ENCODE results near the gene DPP6. TPM values are rescaled to one million over a fixed set of nuclear protein-coding genes. Genes with fewer than 3 reads are reported as not detected.

Gene DPP6
- total RNA-seq, 3 donors from 2014 or later, result 0.59 to 0.98 TPM; not detected in 1

GRCh38 chr7:154910125-154910524 is 857.9 kb downstream of the DPP6 start:
- no peak for DNase-seq (ENCODE audit: low spot score in 2 of 2)
- no peak for TF ChIP-seq CTCF (IDR thresholded peaks at IDR 0.05)
- no peak for TF ChIP-seq POLR2AphosphoS5 (IDR thresholded peaks at IDR 0.05)
- TF ChIP-seq POLR2A (IDR thresholded peaks at IDR 0.05), result no peak
- H3K27ac ChIP-seq, result no peak overlapping the region
- H3K27me3 ChIP-seq, result peaks cover 0 to 32% of the 10 kb centered on the region in 2 donors
- intact Hi-C loops (cut with DNase I; ENCODE audit: low total_unique reads), result no loop called here
- peaks cover 12% of the 10 kb centered on the region in 2 donors for H3K9me3 ChIP-seq
- no peaks in the 10 kb centered on the region for H3K4me1 ChIP-seq
- H3K36me3 ChIP-seq, result no peaks in the 10 kb centered on the region
- H3K4me3 ChIP-seq, result no peak overlapping the region

- intact Hi-C loops (cut with DNase I; ENCODE audit: low total_unique reads), result no loop called here
- no peak overlapping the region for H3K4me3 ChIP-seq
- DNase-seq (ENCODE audit: low spot score in 2 of 2), result no peak
- TF ChIP-seq POLR2A (IDR thresholded peaks at IDR 0.05), result no peak
- no peak for TF ChIP-seq CTCF (IDR thresholded peaks at IDR 0.05)
- peaks cover 12% of the 10 kb centered on the region in 2 donors for H3K9me3 ChIP-seq
- H3K27ac ChIP-seq, result no peak overlapping the region
- peaks cover 0 to 38% of the 10 kb centered on the region in 2 donors for H3K27me3 ChIP-seq
- no peaks in the 10 kb centered on the region for H3K4me1 ChIP-seq
- no peaks in the 10 kb centered on the region for H3K36me3 ChIP-seq
Measured at GRCh38 chr7:154910977-154911376, 858.8 kb downstream of the DPP6 start.

DNA sequence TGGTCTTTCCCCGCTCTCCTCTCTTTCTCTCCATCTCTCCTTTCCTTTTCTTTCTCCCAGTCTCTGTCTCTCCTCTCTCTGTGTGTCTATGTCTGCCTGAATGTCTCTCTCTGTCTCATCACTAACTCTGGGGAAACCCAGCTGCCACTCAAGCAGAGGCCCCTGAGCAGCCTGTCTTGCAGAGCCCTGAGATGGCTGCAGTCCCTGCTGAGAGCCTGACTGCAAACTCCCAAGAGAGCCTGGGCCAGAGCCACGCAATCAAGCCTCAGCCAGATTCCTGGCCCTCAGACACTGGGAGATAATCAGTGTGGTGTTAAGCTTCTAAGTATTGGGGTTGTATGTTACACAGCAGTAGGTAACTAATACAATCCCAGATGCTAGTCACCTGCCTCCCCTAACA is 859.2 kb downstream of the DPP6 start:
- no peak for TF ChIP-seq CTCF (IDR thresholded peaks at IDR 0.05)
- no peak for TF ChIP-seq POLR2AphosphoS5 (IDR thresholded peaks at IDR 0.05)
- no peak for TF ChIP-seq POLR2A (IDR thresholded peaks at IDR 0.05)
- Histone ChIP-seq H3K27me3 (peaks cover 0 to 38% of the 10 kb centered on the region in 2 donors), H3K27ac (no peak overlapping the region), H3K4me1 (no peaks in the 10 kb centered on the region), H3K36me3 (no peaks in the 10 kb centered on the region), H3K4me3 (no peak overlapping the region), H3K9me3 (peaks cover 10 to 12% of the 10 kb centered on the region in 2 donors)
- no peak for DNase-seq (ENCODE audit: low spot score in 2 of 2)
- intact Hi-C loops (cut with DNase I; ENCODE audit: low total_unique reads), result no loop called here

GRCh38 chr7:154911862-154912455 is 859.8 kb downstream of the DPP6 start:
- peaks cover 0 to 38% of the 10 kb centered on the region in 2 donors for H3K27me3 ChIP-seq
- TF ChIP-seq POLR2A (IDR thresholded peaks at IDR 0.05) (no peak), POLR2AphosphoS5 (IDR thresholded peaks at IDR 0.05) (no peak), CTCF (IDR thresholded peaks at IDR 0.05) (no peak)
- intact Hi-C loops (cut with DNase I; ENCODE audit: low total_unique reads), result no loop called here

DNA sequence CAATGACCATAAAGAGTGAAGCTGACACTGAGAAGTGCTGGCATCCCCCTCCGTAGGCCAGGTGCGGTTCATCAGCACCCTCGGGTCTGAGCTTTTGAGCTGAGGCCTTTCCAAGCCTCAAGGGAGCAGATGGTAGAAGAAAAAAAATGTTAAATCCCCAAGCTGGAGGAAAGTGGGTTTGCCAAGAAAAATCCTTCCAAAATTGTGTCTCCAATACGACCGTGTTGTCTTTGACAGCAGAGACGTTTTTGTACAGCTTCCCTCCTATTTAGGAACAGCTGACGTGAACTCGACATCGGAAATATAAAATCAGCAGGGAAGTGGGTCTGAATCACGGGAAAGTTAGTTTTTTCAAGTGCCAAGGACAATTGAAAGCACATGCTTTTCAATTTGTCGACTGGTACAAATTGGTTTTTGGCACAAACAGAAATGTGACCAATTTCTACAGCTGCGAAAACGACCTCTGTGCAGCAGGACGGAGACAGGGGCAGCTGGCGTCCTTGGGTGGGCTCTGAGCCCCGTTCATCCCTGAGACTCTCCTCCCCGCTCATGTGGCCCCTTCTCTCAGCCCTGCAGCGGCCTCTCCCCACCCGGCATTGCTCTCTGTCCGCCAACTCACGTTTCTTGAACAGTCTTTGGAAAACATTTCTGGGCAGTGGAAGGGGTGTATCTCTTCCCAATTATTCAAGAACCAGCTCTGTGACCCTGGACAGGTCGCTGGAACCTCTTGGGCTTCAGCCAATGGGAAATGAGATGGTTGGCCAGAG is 860.9 kb downstream of the DPP6 start:
- TF ChIP-seq POLR2AphosphoS5 (IDR thresholded peaks at IDR 0.05), result no peak
- TF ChIP-seq CTCF (IDR thresholded peaks at IDR 0.05), result no peak
- TF ChIP-seq POLR2A (IDR thresholded peaks at IDR 0.05), result no peak
- Histone ChIP-seq H3K36me3 (no peaks in the 10 kb centered on the region), H3K4me3 (no peak overlapping the region), H3K27me3 (peaks cover 0 to 41% of the 10 kb centered on the region in 2 donors), H3K4me1 (no peaks in the 10 kb centered on the region), H3K9me3 (peaks cover 7 to 12% of the 10 kb centered on the region in 2 donors), H3K27ac (no peak overlapping the region)
- DNase-seq (ENCODE audit: low spot score in 2 of 2), result no peak
- intact Hi-C loops (cut with DNase I; ENCODE audit: low total_unique reads), result no loop called here

More at GRCh38 chr7:154911862-154912455, 859.8 kb downstream of the DPP6 start:
- DNase-seq (ENCODE audit: low spot score in 2 of 2), result no peak
- Histone ChIP-seq H3K4me3 (no peak overlapping the region), H3K36me3 (no peaks in the 10 kb centered on the region), H3K27ac (no peak overlapping the region), H3K4me1 (no peaks in the 10 kb centered on the region), H3K9me3 (peaks cover 7 to 12% of the 10 kb centered on the region in 2 donors)
